Subcutaneous abdominal adipose tissue (tissue), 5 donors: ENCODE data around the gene HDAC9.

ENCODE experiments used
- H3K27ac ChIP-seq: one replicate; pipeline ENCODE4 v1.7.0; 2013; ENCODE audit warnings: low read depth, mild to moderate bottlenecking, inconsistent platforms, low read length, moderate library complexity
- H3K27me3 ChIP-seq, 5 donors: one replicate each; pipeline ENCODE4 v1.7.0; 2013; ENCODE audit warnings: low read length in 5 of 5, inconsistent platforms in 1 of 5; ENCODE audit not compliant: control insufficient read depth in 5 of 5, insufficient read depth in 4 of 5
- H3K36me3 ChIP-seq, 5 donors: one replicate each; pipeline ENCODE4 v1.7.0; 2013; ENCODE audit warnings: low read length in 5 of 5; ENCODE audit not compliant: control insufficient read depth in 5 of 5, insufficient read depth in 5 of 5
- H3K4me1 ChIP-seq, 5 donors: one replicate each; pipeline ENCODE4 v1.7.0; 2013; ENCODE audit warnings: low read length in 5 of 5, mild to moderate bottlenecking in 3 of 5, moderate library complexity in 1 of 5; ENCODE audit not compliant: control insufficient read depth in 5 of 5, insufficient read depth in 5 of 5
- H3K4me3 ChIP-seq, 5 donors: one replicate each; pipeline ENCODE4 v1.7.0; 2013; ENCODE audit warnings: low read length in 5 of 5, low read depth in 1 of 5
- H3K9ac ChIP-seq, 5 donors: one replicate each; pipeline ENCODE4 v1.7.0; 2013; ENCODE audit warnings: low read length in 5 of 5, mild to moderate bottlenecking in 4 of 5, moderate library complexity in 3 of 5
- H3K9me3 ChIP-seq, 5 donors: one replicate each; pipeline ENCODE4 v1.7.0; 2013; ENCODE audit warnings: low read length in 5 of 5; ENCODE audit not compliant: control insufficient read depth in 5 of 5
- donor health status: healthy.
- donor health status: healthy.
- donor health status: healthy.
- donor health status: healthy.
- donor health status: healthy.

Gene HDAC9

DNA sequence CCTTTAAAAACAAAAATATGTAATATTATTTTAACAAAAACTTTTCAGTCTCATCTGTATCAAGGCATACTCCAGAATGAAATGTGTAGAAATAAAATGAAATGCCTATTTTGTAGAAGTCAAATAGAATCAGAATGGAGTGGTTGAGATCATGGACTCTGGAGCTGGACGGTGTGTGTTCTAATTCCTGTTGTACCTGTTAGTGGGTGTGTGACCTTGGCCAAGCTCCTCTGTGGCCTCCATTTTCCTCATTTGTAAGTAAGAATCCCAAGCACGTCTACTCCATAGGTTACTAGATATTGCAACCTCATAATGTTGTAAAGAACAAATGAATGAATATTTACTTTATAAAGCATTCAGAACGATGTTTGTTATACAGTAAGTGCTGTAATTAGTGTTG lies 74.9 kb downstream of the HDAC9 start:
- no peaks in the 10 kb centered on the region for H3K9me3 ChIP-seq
- H3K4me1 ChIP-seq, result no peaks in the 10 kb centered on the region
- no peak overlapping the region for H3K4me3 ChIP-seq
- no peak overlapping the region for H3K9ac ChIP-seq
- peaks cover 0 to 5% (median 0%) of the 10 kb centered on the region in 5 donors for H3K36me3 ChIP-seq
- no peak overlapping the region for H3K27ac ChIP-seq
- no peaks in the 10 kb centered on the region for H3K27me3 ChIP-seq

DNA sequence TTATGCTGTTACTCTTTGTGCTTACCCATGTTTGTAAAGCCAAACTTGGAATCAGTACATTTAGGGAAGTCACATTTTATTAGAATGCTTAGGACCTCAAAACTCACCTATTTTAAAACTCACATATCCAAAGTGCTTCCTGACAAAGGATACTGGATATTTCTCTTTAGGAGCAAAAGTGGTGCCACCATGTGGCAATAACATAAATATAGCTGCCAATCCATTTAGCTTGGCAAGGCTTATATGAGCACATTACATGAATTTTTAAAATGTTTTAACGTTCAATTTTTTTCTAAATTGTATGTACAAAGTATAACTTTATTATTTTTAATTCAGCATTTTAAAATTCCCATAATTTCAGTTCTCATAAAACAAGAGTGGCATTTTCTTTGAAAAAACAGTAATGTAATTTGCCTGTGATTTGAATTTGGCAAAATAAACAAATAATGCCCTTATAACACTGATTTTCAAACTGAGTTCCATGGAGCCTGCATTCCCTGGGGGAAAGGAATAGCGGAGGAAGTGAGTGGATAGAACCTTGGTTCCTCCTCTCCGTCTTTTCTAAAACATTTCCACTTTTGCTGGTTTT lies 75.4 kb downstream of the HDAC9 start:
- Histone ChIP-seq H3K9ac (no peak overlapping the region), H3K36me3 (peaks cover 0 to 5% (median 0%) of the 10 kb centered on the region in 5 donors), H3K4me3 (no peak overlapping the region), H3K9me3 (no peaks in the 10 kb centered on the region), H3K4me1 (no peaks in the 10 kb centered on the region), H3K27ac (no peak overlapping the region), H3K27me3 (no peaks in the 10 kb centered on the region)

DNA sequence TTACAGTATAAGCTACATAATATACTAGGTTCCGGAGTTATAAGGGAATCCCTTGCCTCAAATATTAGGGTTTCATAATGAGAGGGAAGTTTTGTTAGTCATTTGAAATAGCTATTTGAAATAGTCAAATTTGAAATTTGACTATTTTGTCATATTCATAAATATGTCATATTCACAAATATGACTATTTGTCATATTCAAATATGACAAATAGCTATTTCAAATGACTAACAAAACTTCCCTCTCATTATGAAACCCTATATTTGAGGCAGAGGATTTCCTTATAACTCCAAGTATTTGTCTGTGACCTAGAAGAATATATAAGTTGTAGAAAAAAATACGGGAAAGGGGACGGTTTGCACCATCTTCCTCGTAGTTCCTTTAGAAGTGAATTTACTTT lies 76.6 kb downstream of the HDAC9 start:
- Histone ChIP-seq H3K36me3 (peaks cover 0 to 5% (median 0%) of the 10 kb centered on the region in 5 donors), H3K27ac (no peak overlapping the region), H3K27me3 (no peaks in the 10 kb centered on the region), H3K9ac (no peak overlapping the region), H3K9me3 (no peaks in the 10 kb centered on the region), H3K4me1 (no peaks in the 10 kb centered on the region), H3K4me3 (no peak overlapping the region)

DNA sequence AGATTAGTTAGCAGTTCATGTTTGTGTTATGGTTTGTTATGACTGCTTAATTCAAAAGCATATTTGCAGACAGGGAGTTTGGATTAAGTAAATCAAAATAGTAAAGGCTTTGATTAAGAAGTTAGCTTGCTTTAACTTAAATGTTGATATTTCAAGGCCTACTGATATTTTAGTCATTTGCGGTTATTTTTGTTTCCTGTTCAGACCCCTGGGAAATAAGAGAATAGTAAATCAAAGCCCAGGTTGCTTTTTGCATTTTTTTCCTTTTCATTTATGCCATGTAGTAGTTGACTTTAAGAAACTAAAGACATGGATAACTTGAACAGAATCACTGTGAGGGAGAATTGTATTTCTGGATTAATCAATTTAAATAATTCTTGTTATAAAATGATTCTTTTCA lies 77.3 kb downstream of the HDAC9 start:
- Histone ChIP-seq H3K36me3 (peaks cover 0 to 5% (median 0%) of the 10 kb centered on the region in 5 donors), H3K9ac (no peak overlapping the region), H3K4me1 (no peaks in the 10 kb centered on the region), H3K27me3 (no peaks in the 10 kb centered on the region), H3K9me3 (no peaks in the 10 kb centered on the region), H3K4me3 (no peak overlapping the region), H3K27ac (no peak overlapping the region)

DNA sequence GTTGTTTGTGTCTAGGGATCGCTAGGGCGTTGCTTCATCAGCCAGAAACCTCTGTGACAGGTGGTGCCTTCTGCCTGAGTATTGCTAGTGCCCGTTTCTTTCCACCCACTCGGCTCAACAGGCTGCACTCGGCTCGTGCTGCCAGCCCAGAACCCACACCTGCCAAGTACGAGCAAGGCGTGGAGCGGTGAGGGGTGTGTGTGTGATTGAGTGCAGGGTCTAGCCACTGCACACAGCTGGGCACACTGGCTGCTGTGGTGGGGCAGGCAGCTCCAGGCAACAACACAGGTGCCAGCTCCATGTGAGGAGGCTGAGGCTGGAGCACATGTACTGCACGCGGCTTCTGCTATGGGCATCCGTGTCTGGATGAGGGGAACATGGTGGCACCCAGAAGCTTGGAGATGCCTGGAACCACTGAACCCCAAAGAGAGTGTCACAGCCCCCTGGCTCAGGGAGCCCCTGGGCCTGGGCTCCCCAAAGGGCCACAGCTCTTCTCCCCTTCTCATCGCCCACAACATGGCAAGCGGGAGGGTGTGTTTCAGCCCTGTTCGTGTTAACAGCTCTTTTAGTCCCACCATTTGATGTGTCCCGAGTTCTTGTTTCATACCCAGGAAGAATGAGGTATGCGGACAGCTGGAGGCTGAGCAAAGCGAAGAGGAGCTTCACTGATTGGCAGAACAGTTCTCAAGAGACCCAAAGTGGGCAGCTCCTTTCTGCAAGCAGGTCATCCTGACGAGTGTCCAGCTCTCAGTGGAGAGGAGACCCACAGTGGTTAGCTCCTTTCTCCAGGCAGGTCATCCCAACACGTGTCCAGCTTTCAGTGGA lies 78.1 kb downstream of the HDAC9 start:
- Histone ChIP-seq H3K4me1 (no peaks in the 10 kb centered on the region), H3K9me3 (no peaks in the 10 kb centered on the region), H3K4me3 (no peak overlapping the region), H3K27me3 (no peaks in the 10 kb centered on the region), H3K36me3 (peaks cover 0 to 5% (median 0%) of the 10 kb centered on the region in 5 donors), H3K9ac (no peak overlapping the region), H3K27ac (no peak overlapping the region)

DNA sequence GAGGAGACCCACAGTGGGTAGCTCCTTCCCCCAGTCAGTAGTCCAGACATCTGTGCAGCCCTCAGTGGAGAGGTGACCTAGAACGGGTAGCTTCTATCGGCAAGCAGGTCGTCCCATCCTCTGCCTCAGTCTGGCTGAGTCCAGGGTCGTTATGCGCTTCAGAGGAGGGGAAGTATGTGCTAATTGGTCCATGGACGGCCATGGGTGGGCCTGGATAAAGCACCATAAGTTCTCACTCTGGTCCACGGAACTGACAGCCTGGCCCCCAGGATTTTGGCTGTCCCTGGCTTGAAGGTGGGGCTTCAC lies 78.6 kb downstream of the HDAC9 start:
- no peaks in the 10 kb centered on the region for H3K27me3 ChIP-seq
- no peak overlapping the region for H3K9ac ChIP-seq
- H3K4me1 ChIP-seq, result no peaks in the 10 kb centered on the region

DNA sequence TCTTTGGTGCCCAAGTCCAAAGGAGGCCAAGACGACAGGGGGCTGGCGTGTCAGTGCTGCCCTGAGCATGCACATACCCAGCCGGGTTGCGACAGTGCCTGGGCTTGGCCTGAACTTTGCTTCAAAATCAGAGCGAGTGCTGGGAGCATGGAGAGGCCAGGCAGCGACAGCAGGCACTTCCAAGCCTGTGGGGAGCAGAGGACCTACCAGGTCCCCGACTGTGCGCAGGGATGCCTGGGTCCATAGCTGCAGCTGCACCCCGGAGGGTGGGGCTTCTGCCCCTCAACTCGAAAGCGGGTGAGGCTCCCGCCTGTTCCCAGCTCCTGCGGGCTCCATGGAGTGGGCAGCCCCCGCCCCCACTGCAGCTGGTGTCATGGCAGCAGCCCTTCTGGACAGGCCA lies 79.1 kb downstream of the HDAC9 start:
- no peaks in the 10 kb centered on the region for H3K4me1 ChIP-seq
- no peak overlapping the region for H3K9ac ChIP-seq
- no peaks in the 10 kb centered on the region for H3K9me3 ChIP-seq
- peaks cover 0 to 5% (median 0%) of the 10 kb centered on the region in 5 donors for H3K36me3 ChIP-seq
- no peak overlapping the region for H3K4me3 ChIP-seq
- H3K27me3 ChIP-seq, result no peaks in the 10 kb centered on the region
- H3K27ac ChIP-seq, result no peak overlapping the region

More for the DNA sequence above, 78.6 kb downstream of the HDAC9 start:
- H3K36me3 ChIP-seq, result peaks cover 0 to 5% (median 0%) of the 10 kb centered on the region in 5 donors
- no peak overlapping the region for H3K27ac ChIP-seq
- no peaks in the 10 kb centered on the region for H3K9me3 ChIP-seq
- no peak overlapping the region for H3K4me3 ChIP-seq

DNA sequence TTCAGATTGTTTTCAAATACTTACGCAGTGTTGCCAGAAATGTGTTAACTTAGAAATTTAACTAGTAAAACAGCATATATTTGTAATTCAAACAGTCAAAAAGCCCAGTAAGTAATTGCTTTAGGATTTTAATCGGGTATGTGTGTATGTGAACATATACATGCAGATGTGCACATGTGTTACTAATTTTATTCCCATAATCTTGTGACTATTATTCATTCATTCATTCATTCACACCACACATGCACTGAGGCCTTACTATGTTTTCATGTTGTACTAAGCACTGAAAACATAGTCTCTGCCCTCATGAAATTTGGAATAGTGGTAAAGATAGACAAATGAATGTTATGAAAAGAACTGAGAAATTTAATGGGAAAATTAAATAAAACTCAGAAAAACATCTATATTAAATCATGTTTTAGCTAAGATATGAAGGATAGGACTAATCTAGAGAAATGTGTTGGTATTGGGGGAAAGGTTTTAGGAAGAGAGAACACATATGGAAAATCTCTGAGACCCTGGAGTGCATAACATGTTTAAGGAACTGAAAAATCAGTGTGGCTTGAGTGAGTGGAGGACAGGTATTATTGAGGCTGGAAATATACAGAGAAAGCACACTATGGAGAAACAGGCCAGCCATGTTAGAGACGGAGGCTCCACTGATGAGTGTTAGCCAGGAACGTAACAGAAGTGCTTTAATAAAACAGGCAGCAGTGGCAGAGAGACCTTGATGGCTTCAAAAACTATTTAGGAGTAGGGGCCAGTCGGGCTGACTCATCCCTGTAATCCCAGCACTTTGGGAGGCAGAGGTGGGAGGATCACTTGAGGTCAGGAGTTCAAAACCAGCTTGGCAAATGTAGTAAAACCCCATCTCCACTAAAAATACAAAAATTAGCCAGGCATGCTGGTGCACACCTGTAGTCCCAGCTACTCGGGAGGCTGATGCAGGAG lies 80.3 kb downstream of the HDAC9 start:
- Histone ChIP-seq H3K4me1 (no peaks in the 10 kb centered on the region), H3K4me3 (no peak overlapping the region), H3K9ac (no peak overlapping the region), H3K36me3 (peaks cover 0 to 5% (median 0%) of the 10 kb centered on the region in 5 donors), H3K9me3 (no peaks in the 10 kb centered on the region), H3K27ac (no peak overlapping the region), H3K27me3 (no peaks in the 10 kb centered on the region)

DNA sequence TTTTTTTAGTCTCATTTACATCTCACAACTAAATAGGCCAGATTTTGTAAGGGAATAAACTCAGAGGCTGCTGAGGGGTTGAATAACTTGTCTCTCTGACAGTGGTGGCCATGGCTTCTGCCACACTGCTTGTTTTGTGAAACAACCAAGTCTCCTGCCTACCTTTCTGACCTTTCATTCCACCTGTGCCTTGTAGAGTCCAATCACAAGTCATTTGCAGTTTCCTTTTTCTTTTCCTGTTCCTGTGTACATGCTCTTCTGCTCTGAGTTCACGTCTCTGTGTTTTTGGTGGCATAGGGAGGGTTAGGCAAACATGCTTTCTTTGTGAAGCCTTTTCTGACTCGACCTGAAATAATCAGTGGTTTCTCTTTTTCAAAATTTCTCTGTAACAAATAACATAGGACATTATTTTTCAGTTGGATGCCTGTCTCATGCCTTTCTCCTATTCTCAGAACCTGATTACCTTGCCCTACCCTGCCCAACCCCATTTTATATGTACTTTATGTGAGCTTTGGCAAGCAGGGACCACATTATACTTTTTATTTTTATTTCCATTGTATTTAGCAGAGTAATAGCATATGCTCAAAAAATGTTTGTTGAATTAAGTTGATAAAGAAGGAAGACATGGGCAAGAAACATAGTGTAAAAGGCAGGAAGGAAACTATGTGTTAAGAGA lies 81.7 kb downstream of the HDAC9 start:
- Histone ChIP-seq H3K9ac (no peak overlapping the region), H3K4me1 (peaks cover 0 to 5% (median 0%) of the 10 kb centered on the region in 5 donors), H3K4me3 (no peak overlapping the region), H3K27ac (no peak overlapping the region), H3K36me3 (peaks cover 0 to 5% (median 0%) of the 10 kb centered on the region in 5 donors), H3K9me3 (no peaks in the 10 kb centered on the region), H3K27me3 (no peaks in the 10 kb centered on the region)
